Left ventricle myocardium inferior (tissue), 1 donor: ENCODE results near the gene ZNF8. TPM values are rescaled to one million over a fixed set of nuclear protein-coding genes. Genes with fewer than 3 reads are reported as not detected.

Source experiments
- DNase-seq: peaks from one replicate; pipeline ENCODE4 v3.0.0-alpha.2; 2020
- H3K27ac ChIP-seq: fragments of 200-600 bp; replicated peaks from 2 replicates; pipeline ENCODE4 v1.8.0; 2021
- H3K27me3 ChIP-seq: fragments of 200-600 bp; 2 replicates; pipeline ENCODE4 v1.8.0; 2021; ENCODE audit warnings: low read depth
- H3K36me3 ChIP-seq: fragments of 200-600 bp; 2 replicates; pipeline ENCODE4 v1.8.0; 2021
- H3K4me1 ChIP-seq: fragments of 200-600 bp; 2 replicates; pipeline ENCODE4 v1.8.0; 2021
- H3K4me3 ChIP-seq: fragments of 200-600 bp; 2 replicates; pipeline ENCODE4 v1.8.0; 2021; ENCODE audit warnings: mild to moderate bottlenecking, moderate library complexity
- H3K9me3 ChIP-seq: fragments of 200-600 bp; replicated peaks from 2 replicates; pipeline ENCODE4 v1.8.0; 2021
- CTCF ChIP-seq: fragments of 200-600 bp; IDR thresholded peaks from 2 replicates; pipeline ENCODE4 v1.8.0; 2021; ENCODE audit warnings: antibody characterized with exemption, mild to moderate bottlenecking, borderline replicate concordance
- intact Hi-C: fragments of 100-400 bp; cut with micrococcal nuclease; formaldehyde crosslinking; loops from one replicate; pipeline ENCODE4 v1.11.0; 2022
- total RNA-seq: library from RNA; stranded (reverse); fragmentation: NEBNext Ultra II Directional; extraction: Animal tissue kit (Norgen Biotek cat#: 25700); gene quantifications from one replicate; pipeline ENCODE4 v1.2.1, GENCODE V29; 2021
- donor health status: DM: no; HTN: yes; CAD: no; lungs with severe emphysema.

The ZNF8 gene
- total RNA-seq, 1 donor from 2014 or later: 4.9 TPM

GRCh38 chr19:58277748-58278540 lies 811 bp upstream of the ZNF8 start:
- no peak for TF ChIP-seq CTCF
- Histone ChIP-seq H3K27me3 (no peaks in the 10 kb centered on the region), H3K4me1 (peaks cover 44% of the 10 kb centered on the region), H3K36me3 (peaks cover 43% of the 10 kb centered on the region), H3K9me3 (peaks cover 43% of the 10 kb centered on the region), H3K4me3 (peak overlapping the region; percentile 97), H3K27ac (peak overlapping the region; percentile 98)
- intact Hi-C loops: no loop called here
- DNase-seq: no peak

- H3K9me3 ChIP-seq: peaks cover 29% of the 10 kb centered on the region
- H3K4me1 ChIP-seq: peaks cover 44% of the 10 kb centered on the region
- H3K27ac ChIP-seq: peak overlapping the region; percentile 98
- DNase-seq: peak; percentile 84
- H3K36me3 ChIP-seq: peaks cover 35% of the 10 kb centered on the region
- intact Hi-C loops: no loop called here
- H3K27me3 ChIP-seq: no peaks in the 10 kb centered on the region
- TF ChIP-seq CTCF: no peak
- H3K4me3 ChIP-seq: peak overlapping the region; percentile 97
Measured at GRCh38 chr19:58279042-58279924, 528 bp downstream of the ZNF8 start.

GRCh38 chr19:58279925-58280316 lies 1.2 kb downstream of the ZNF8 start:
- H3K9me3 ChIP-seq: peaks cover 23% of the 10 kb centered on the region
- no peaks in the 10 kb centered on the region for H3K27me3 ChIP-seq
- peak overlapping the region; percentile 97 for H3K4me3 ChIP-seq
- no peak for DNase-seq
- intact Hi-C loops: no loop called here
- peaks cover 44% of the 10 kb centered on the region for H3K4me1 ChIP-seq
- peaks cover 28% of the 10 kb centered on the region for H3K36me3 ChIP-seq
- TF ChIP-seq CTCF: no peak
- H3K27ac ChIP-seq: peak overlapping the region; percentile 98

GRCh38 chr19:58284199-58284598 lies 5.4 kb downstream of the ZNF8 start:
- Histone ChIP-seq H3K4me3 (no peak overlapping the region), H3K36me3 (peaks cover 47% of the 10 kb centered on the region), H3K4me1 (peaks cover 20% of the 10 kb centered on the region), H3K27ac (no peak overlapping the region), H3K27me3 (no peaks in the 10 kb centered on the region), H3K9me3 (no peaks in the 10 kb centered on the region)
- DNase-seq: no peak
- intact Hi-C loops: no loop called here
- no peak for TF ChIP-seq CTCF

GRCh38 chr19:58291943-58292342 lies 13.2 kb downstream of the ZNF8 start:
- H3K27ac ChIP-seq: no peak overlapping the region
- no peak for DNase-seq
- peaks cover 100% of the 10 kb centered on the region for H3K36me3 ChIP-seq
- TF ChIP-seq CTCF: no peak
- peaks cover 45% of the 10 kb centered on the region for H3K9me3 ChIP-seq
- intact Hi-C loops: no loop called here
- H3K4me3 ChIP-seq: no peak overlapping the region
- H3K4me1 ChIP-seq: no peaks in the 10 kb centered on the region
- H3K27me3 ChIP-seq: no peaks in the 10 kb centered on the region
